Activated T-cell treated with anti-CD3 and anti-CD28 coated beads, Interleukin-2, amount 50 U/mL, for 4 hours (primary cell): Measurements from ENCODE around the gene AGBL1. TPM values are rescaled to one million over a fixed set of nuclear protein-coding genes. Genes with fewer than 3 reads are reported as not detected.
A peak's percentile ranks its signal among the peaks of the same experiment; 100 is the strongest.

Experiments used
- ATAC-seq, 2 donors: fragments of 200-7000 bp; cut with Tn5 transposase; one replicate each; pipeline ENCODE4 v1.10.0; 2021
- DNase-seq: peaks from one replicate; pipeline ENCODE4 v3.0.0-alpha.2; 2020
- H3K27me3 Mint-ChIP-seq: one replicate; pipeline ENCODE4 v1.8.0; 2021; ENCODE audit warnings: low read depth, mixed read lengths
- H3K36me3 Mint-ChIP-seq: one replicate; pipeline ENCODE4 v1.8.0; 2022; ENCODE audit warnings: mixed read lengths; ENCODE audit not compliant: insufficient read depth
- H3K4me1 Mint-ChIP-seq: one replicate; pipeline ENCODE4 v1.8.0; 2021; ENCODE audit warnings: low read depth, mixed read lengths
- H3K4me3 Mint-ChIP-seq: one replicate; pipeline ENCODE4 v1.8.0; 2021; ENCODE audit warnings: mild to moderate bottlenecking, moderate library complexity, mixed read lengths
- H3K9me3 Mint-ChIP-seq: one replicate; pipeline ENCODE4 v1.8.0; 2021; ENCODE audit warnings: mixed read lengths
- total RNA-seq, 3 donors: library from RNA; stranded (reverse); gene quantifications; one replicate each; pipeline ENCODE4 v1.2.1, GENCODE V29; 2021

AGBL1 gene
- total RNA-seq, 3 donors from 2014 or later, result 0.05 TPM; not detected in 2

DNA sequence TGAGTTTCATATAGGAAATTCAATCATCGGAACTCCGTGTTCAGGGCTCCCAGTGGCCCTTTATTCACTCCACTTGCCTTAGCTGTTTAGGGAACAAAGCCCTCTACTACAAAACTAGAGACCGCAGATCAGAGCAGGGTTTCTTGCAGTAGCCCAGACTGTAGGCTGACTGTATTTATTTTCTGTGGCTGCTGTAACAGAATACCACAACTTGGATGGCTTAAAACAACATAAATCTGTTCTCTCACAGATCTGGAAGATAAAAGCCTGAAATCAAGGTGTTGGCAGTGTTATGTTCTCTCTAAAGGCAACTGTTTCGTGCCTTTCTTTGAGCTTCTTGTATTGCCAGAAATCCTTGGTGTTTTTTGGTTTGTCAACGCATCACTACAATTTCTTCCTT, 479.0 kb downstream of the AGBL1 start:
- no peaks in the 10 kb centered on the region for H3K36me3 Mint-ChIP-seq
- H3K4me1 Mint-ChIP-seq, result no peaks in the 10 kb centered on the region
- ATAC-seq (no peak), DNase-seq (no peak)
- H3K4me3 Mint-ChIP-seq, result no peak overlapping the region
- H3K27me3 Mint-ChIP-seq, result no peaks in the 10 kb centered on the region
- no peaks in the 10 kb centered on the region for H3K9me3 Mint-ChIP-seq

GRCh38 chr15:86568378-86568777, 488.7 kb downstream of the AGBL1 start:
- H3K9me3 Mint-ChIP-seq, result peaks cover 5% of the 10 kb centered on the region
- H3K36me3 Mint-ChIP-seq, result no peaks in the 10 kb centered on the region
- DNase-seq, result no peak

DNA sequence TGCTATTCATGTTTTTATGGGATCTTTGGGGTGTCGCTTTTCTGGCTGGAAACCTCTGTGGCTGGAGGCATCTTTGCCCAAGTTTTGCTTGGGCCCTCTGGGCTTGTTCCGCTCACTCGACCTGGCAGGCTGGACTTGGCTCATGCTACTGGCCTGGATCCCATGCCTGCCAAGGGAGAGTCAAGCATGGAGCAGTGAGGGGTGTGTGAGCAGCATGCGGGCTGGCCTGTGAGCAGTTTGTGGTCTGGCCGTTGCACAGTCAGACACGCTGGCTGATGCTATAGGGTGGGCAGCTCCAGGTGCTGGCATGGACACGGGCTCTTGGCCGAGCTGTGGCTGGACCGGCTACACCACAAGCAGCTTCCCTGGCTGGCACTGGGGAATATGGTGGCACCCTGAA, 491.1 kb downstream of the AGBL1 start:
- no peak overlapping the region for H3K4me3 Mint-ChIP-seq
- peaks cover 12% of the 10 kb centered on the region for H3K4me1 Mint-ChIP-seq
- ATAC-seq (no peak), DNase-seq (no peak)
- H3K9me3 Mint-ChIP-seq, result no peaks in the 10 kb centered on the region
- H3K27me3 Mint-ChIP-seq, result peaks cover 7% of the 10 kb centered on the region
- H3K36me3 Mint-ChIP-seq, result no peaks in the 10 kb centered on the region

More at GRCh38 chr15:86568378-86568777, 488.7 kb downstream of the AGBL1 start:
- Mint-ChIP-seq H3K4me1 (peaks cover 5% of the 10 kb centered on the region), H3K27me3 (peaks cover 7% of the 10 kb centered on the region), H3K4me3 (no peak overlapping the region)
- ATAC-seq, result no peak

- DNase-seq (no peak), ATAC-seq (no peak)
- peaks cover 7% of the 10 kb centered on the region for H3K27me3 Mint-ChIP-seq
- H3K4me3 Mint-ChIP-seq, result no peak overlapping the region
- peaks cover 3% of the 10 kb centered on the region for H3K9me3 Mint-ChIP-seq
- peaks cover 10% of the 10 kb centered on the region for H3K4me1 Mint-ChIP-seq
- H3K36me3 Mint-ChIP-seq, result no peaks in the 10 kb centered on the region
These were observed 492.2 kb downstream of the AGBL1 start for GRCh38 chr15:86571873-86572272.

DNA sequence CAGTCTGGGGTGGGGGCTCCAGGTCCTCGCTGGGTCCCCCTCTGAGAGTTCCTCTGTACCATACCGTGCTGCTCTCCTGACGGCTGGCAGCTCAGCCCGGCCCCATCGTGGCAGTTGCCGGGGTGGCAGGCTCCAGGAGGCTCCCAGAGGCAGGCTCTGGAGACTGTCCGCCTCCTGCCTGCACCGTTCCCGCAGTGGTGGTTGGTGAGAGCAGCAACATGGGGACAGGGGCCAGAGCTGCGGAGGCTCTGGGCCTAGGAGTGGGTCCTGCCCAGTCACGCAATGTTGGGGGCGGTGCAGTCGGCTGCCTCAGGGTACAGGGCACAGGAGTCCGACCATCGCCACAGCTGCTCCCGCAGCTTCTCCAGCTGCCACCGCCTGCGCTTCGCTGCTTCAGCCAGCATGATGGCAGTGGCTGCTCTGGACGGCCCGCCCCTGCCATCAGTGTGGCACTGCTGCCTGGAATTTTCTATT, 492.7 kb downstream of the AGBL1 start:
- ATAC-seq, result no peak
- Mint-ChIP-seq H3K4me3 (no peak overlapping the region), H3K36me3 (no peaks in the 10 kb centered on the region), H3K4me1 (peaks cover 10% of the 10 kb centered on the region), H3K9me3 (peaks cover 5% of the 10 kb centered on the region), H3K27me3 (peaks cover 7% of the 10 kb centered on the region)
- DNase-seq, result no peak

- H3K4me1 Mint-ChIP-seq, result peaks cover 10% of the 10 kb centered on the region
- ATAC-seq (no peak), DNase-seq (no peak)
- peaks cover 5% of the 10 kb centered on the region for H3K9me3 Mint-ChIP-seq
- no peaks in the 10 kb centered on the region for H3K36me3 Mint-ChIP-seq
- H3K27me3 Mint-ChIP-seq, result peaks cover 5% of the 10 kb centered on the region
- no peak overlapping the region for H3K4me3 Mint-ChIP-seq
These were observed 493.8 kb downstream of the AGBL1 start for GRCh38 chr15:86573476-86573875.

GRCh38 chr15:86588413-86588812, 508.7 kb downstream of the AGBL1 start:
- no peaks in the 10 kb centered on the region for H3K4me1 Mint-ChIP-seq
- peaks cover 4% of the 10 kb centered on the region for H3K9me3 Mint-ChIP-seq
- no peak for ATAC-seq
- peaks cover 3% of the 10 kb centered on the region for H3K27me3 Mint-ChIP-seq
- no peak for DNase-seq
- H3K36me3 Mint-ChIP-seq, result peaks cover 2% of the 10 kb centered on the region
- H3K4me3 Mint-ChIP-seq, result no peak overlapping the region

- H3K4me1 Mint-ChIP-seq, result no peaks in the 10 kb centered on the region
- H3K27me3 Mint-ChIP-seq, result no peaks in the 10 kb centered on the region
- ATAC-seq, result no peak
- DNase-seq, result no peak
- H3K9me3 Mint-ChIP-seq, result peaks cover 4% of the 10 kb centered on the region
- no peak overlapping the region for H3K4me3 Mint-ChIP-seq
- peaks cover 2% of the 10 kb centered on the region for H3K36me3 Mint-ChIP-seq
These were observed 510.8 kb downstream of the AGBL1 start for GRCh38 chr15:86590461-86590860.

GRCh38 chr15:86591158-86591557, 511.5 kb downstream of the AGBL1 start:
- Mint-ChIP-seq H3K27me3 (no peaks in the 10 kb centered on the region), H3K4me1 (no peaks in the 10 kb centered on the region), H3K4me3 (no peak overlapping the region), H3K36me3 (peaks cover 2% of the 10 kb centered on the region), H3K9me3 (peaks cover 4% of the 10 kb centered on the region)
- DNase-seq (no peak), ATAC-seq (no peak)

DNA sequence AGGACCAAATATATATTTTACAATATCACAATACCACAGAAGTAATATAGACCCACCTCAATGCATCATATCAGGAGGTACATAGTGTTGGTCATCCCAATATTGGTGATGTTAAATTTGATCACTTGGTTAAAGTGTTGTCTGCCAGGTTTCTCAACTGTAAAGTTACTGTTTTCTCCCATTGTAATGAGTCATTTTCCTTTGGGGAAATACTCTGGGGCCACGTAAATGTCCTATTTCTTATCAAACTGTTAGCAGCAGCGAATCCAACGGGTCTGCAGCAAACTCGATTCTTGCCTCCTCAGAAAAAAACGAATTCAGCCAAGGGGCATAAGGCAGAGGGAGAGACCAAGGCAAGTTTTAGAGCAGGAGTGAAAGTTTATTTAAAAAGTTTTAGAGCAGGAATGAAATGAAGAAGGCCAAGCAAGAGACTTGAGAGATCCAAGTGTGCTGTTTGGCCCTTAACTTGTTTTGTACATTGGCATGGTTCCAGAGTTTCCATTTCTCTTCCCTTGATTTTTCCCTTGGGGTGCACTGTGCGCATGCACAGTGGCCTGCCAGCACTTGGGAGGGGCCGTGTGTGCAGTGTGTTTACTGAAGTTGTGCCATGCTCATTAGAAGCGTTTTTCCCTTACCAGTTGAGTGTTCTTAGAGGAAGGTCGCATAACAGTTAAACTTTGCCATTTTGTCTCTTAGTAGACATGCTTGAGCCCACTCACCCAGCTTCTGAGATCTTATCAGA, 512.5 kb downstream of the AGBL1 start:
- peaks cover 4% of the 10 kb centered on the region for H3K9me3 Mint-ChIP-seq
- DNase-seq (no peak), ATAC-seq (no peak)
- H3K4me1 Mint-ChIP-seq, result no peaks in the 10 kb centered on the region
- peaks cover 2% of the 10 kb centered on the region for H3K36me3 Mint-ChIP-seq
- no peak overlapping the region for H3K4me3 Mint-ChIP-seq
- no peaks in the 10 kb centered on the region for H3K27me3 Mint-ChIP-seq

- Mint-ChIP-seq H3K4me1 (no peaks in the 10 kb centered on the region), H3K4me3 (no peak overlapping the region), H3K27me3 (no peaks in the 10 kb centered on the region), H3K9me3 (no peaks in the 10 kb centered on the region), H3K36me3 (no peaks in the 10 kb centered on the region)
- ATAC-seq (no peak), DNase-seq (no peak)
These were observed 516.1 kb downstream of the AGBL1 start for GRCh38 chr15:86595741-86596140.

GRCh38 chr15:86603466-86603865, 523.8 kb downstream of the AGBL1 start:
- Mint-ChIP-seq H3K4me3 (no peak overlapping the region), H3K36me3 (no peaks in the 10 kb centered on the region), H3K27me3 (no peaks in the 10 kb centered on the region), H3K9me3 (no peaks in the 10 kb centered on the region), H3K4me1 (no peaks in the 10 kb centered on the region)
- no peak for DNase-seq
- ATAC-seq, result no peak

- DNase-seq (no peak), ATAC-seq (no peak)
- Mint-ChIP-seq H3K36me3 (no peaks in the 10 kb centered on the region), H3K27me3 (no peaks in the 10 kb centered on the region), H3K4me1 (peaks cover 40% of the 10 kb centered on the region), H3K9me3 (no peaks in the 10 kb centered on the region), H3K4me3 (no peak overlapping the region)
These were observed 529.0 kb downstream of the AGBL1 start for GRCh38 chr15:86608461-86609205.

GRCh38 chr15:86609275-86609674, 529.6 kb downstream of the AGBL1 start:
- no peak overlapping the region for H3K4me3 Mint-ChIP-seq
- no peaks in the 10 kb centered on the region for H3K36me3 Mint-ChIP-seq
- no peaks in the 10 kb centered on the region for H3K9me3 Mint-ChIP-seq
- ATAC-seq (no peak), DNase-seq (no peak)
- H3K4me1 Mint-ChIP-seq, result peaks cover 46% of the 10 kb centered on the region
- no peaks in the 10 kb centered on the region for H3K27me3 Mint-ChIP-seq

DNA sequence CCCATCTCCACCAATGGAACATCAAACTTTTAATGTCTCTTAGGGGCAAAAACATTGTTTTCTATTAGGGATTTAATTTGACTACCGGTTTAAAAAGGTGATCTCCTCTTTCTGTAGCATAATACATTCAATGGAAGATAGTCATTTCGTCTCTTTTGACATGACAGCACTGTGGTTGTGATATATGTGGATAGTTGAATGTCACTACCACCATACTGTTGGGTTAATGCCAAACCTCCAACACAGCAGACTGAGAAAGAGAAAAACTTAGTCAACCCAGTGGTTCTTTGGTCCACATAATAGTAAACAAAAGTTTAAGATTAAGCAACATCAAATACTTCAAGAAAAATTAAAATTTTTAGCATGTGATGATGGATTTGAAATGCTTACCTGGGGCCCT, 530.4 kb downstream of the AGBL1 start:
- ATAC-seq (peak; percentile 41 to 57), DNase-seq (no peak)
- H3K9me3 Mint-ChIP-seq, result no peaks in the 10 kb centered on the region
- H3K27me3 Mint-ChIP-seq, result no peaks in the 10 kb centered on the region
- H3K4me3 Mint-ChIP-seq, result no peak overlapping the region
- peaks cover 53% of the 10 kb centered on the region for H3K4me1 Mint-ChIP-seq
- no peaks in the 10 kb centered on the region for H3K36me3 Mint-ChIP-seq
